ENCODE measurements around the gene SLC25A33. TPM values are rescaled to one million over a fixed set of nuclear protein-coding genes. Genes with fewer than 3 reads are reported as not detected.

SLC25A33 gene
- total and polyA plus RNA-seq, 2 of the 8 experiments (the other 6 are each of a cell fraction or from before 2014, with no cell fraction given) = 7.8 to 12.8 TPM

DNA sequence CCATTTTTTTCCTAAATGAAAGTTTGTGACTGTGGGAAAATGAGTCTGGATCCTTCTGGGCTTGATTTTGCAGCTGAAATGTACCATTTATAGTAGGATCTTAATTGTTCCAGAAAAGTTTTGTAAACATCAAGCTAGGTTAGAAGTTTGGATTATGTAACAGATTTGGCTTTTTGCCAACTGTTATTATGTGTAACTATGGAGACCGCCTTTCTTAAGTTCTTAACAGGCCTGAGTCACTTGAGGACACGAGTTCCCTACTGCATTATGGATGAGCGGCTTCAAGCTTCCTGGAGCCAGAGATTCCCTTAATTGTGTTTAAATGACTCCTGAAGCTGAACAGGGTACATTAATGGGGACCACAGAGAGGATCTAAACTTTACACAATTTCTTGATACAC lies 22.2 kb downstream of the SLC25A33 start:
- no peak for DNase-seq (ENCODE audit: low read depth in 1 of 2, low spot score in 2 of 2)
- H2AK5ac ChIP-seq (ENCODE audit: low read depth, low read length) = no peak overlapping the region
- 95% methylated on average over 3 of the region's 3 CpGs; no CpG with 5 or more reads in 1 of the 2 experiments for WGBS, 2 experiments (ENCODE audit: extremely low coverage in 1 of 2, insufficient coverage in 1 of 2, insufficient read length in 1 of 2, insufficient replicate concordance in 2 of 2, low coverage in 1 of 2, low lambda C conversion rate in 2 of 2, missing lambda C conversion rate in 1 of 2)
- H4K5ac ChIP-seq (ENCODE audit: insufficient read length, low read depth, low read length) = no peak overlapping the region
- ChIA-PET CTCF (ENCODE audit: partially characterized antibody) (no interaction called here), POLR2A (ENCODE audit: partially characterized antibody) (interaction anchor here (0.6 kb wide), 1 partner anchor 56 kb away, joined by 3 read pairs; no protein-coding TSS in a partner anchor)
- H4K91ac ChIP-seq (replicated peaks; ENCODE audit: insufficient read length, low read length) = no peak overlapping the region
- H2BK15ac ChIP-seq (ENCODE audit: low read length) = no peak overlapping the region
- peaks cover 2 to 17% of the 10 kb centered on the region in 2 experiments for H4K20me1 ChIP-seq (replicated peaks in 1 of 2; ENCODE audit: control insufficient read depth in 1 of 2, insufficient read depth in 2 of 2, low read length in 2 of 2)
- H4K8ac ChIP-seq (ENCODE audit: extremely low read depth, insufficient read depth, low read length) = no peak overlapping the region
- H3K9ac ChIP-seq (replicated peaks in 1 of 4; ENCODE audit: extremely low read depth in 1 of 4, low read depth in 3 of 4, low read length in 3 of 4) = no peak overlapping the region
- H2BK20ac ChIP-seq (ENCODE audit: low read length) = no peak overlapping the region
- no peak overlapping the region for H3K4me3 ChIP-seq (ENCODE audit: extremely low read depth in 1 of 4, insufficient read depth in 2 of 4, low read depth in 3 of 4, low read length in 4 of 4)
- H2BK12ac ChIP-seq (ENCODE audit: low read depth, low read length) = no peak overlapping the region
- no peaks in the 10 kb centered on the region for H3K9me3 ChIP-seq (ENCODE audit: insufficient read depth in 2 of 2, low read depth in 1 of 2, low read length in 1 of 2)
- H2BK120ac ChIP-seq (replicated peaks; ENCODE audit: low read depth, low read length) = no peak overlapping the region
- H3K36me3 ChIP-seq (ENCODE audit: control insufficient read depth in 2 of 4, insufficient read depth in 4 of 4, low read length in 3 of 4) = peaks cover 2 to 28% (median 14%) of the 10 kb centered on the region in 4 experiments; a peak in 7 of 8 replicates
- FAIRE-seq = no peak
- no peak overlapping the region for H2BK5ac ChIP-seq (ENCODE audit: low read depth, low read length)
- no peak overlapping the region for H3K4ac ChIP-seq (replicated peaks; ENCODE audit: insufficient read length, low read depth, low read length)
- H3K79me1 ChIP-seq (ENCODE audit: low read depth, low read length) = no peaks in the 10 kb centered on the region
- H3K27me3 ChIP-seq (replicated peaks in 1 of 4; ENCODE audit: control insufficient read depth in 3 of 4, extremely low read depth in 1 of 4, insufficient read depth in 3 of 4, low read length in 3 of 4) = peaks cover 0 to 9% (median 3%) of the 10 kb centered on the region in 4 experiments; a peak in 3 of 7 replicates
- H3K4me2 ChIP-seq (ENCODE audit: insufficient read depth in 1 of 2, low read depth in 2 of 2, low read length in 2 of 2) = no peak overlapping the region
- no peaks in the 10 kb centered on the region; the same call in 1 of the 2 replicates for H3K23me2 ChIP-seq (ENCODE audit: low read depth, low read length)
- no peak overlapping the region for H3K23ac ChIP-seq (ENCODE audit: insufficient read length)
- no peak overlapping the region for H3K18ac ChIP-seq (ENCODE audit: extremely low read depth, low read length)
- H3K4me1 ChIP-seq (replicated peaks in 1 of 4; ENCODE audit: control insufficient read depth in 3 of 4, insufficient read depth in 4 of 4, low read length in 3 of 4) = no peaks in the 10 kb centered on the region; a peak in 1 of 7 replicates
- TF ChIP-seq CTBP2 (IDR thresholded peaks at IDR 0.05; ENCODE audit: borderline replicate concordance, insufficient read depth, insufficient read length, low read length) = no peak
- no peak for TF ChIP-seq NANOG (IDR thresholded peaks at IDR 0.05; ENCODE audit: insufficient read depth, low read depth, low read length, poor library complexity, severe bottlenecking)
- TF ChIP-seq BCL11A (IDR thresholded peaks at IDR 0.05; ENCODE audit: low read depth in 2 of 2, low read length in 2 of 2) = no peak
- no peak for TF ChIP-seq KDM4A (IDR thresholded peaks at IDR 0.05; ENCODE audit: low read depth, low read length, severe bottlenecking)
- TF ChIP-seq RFX5 (IDR thresholded peaks at IDR 0.05; ENCODE audit: borderline replicate concordance, low read depth, low read length) = no peak
- TF ChIP-seq SUZ12 (IDR thresholded peaks at IDR 0.05; ENCODE audit: low read length) = no peak
- TF ChIP-seq SP2 (IDR thresholded peaks at IDR 0.05; ENCODE audit: low read length) = no peak
- TF ChIP-seq TEAD4 (IDR thresholded peaks at IDR 0.05; ENCODE audit: low read depth, low read length) = no peak
- no peaks in the 10 kb centered on the region; a peak in 1 of 4 replicates for H3K79me2 ChIP-seq (ENCODE audit: control insufficient read depth in 1 of 2, insufficient read depth in 2 of 2, low read length in 2 of 2)
- H2AFZ ChIP-seq (ENCODE audit: low read length) = no peak overlapping the region
- no peak overlapping the region for H3K14ac ChIP-seq (ENCODE audit: insufficient read length)
- H3K27ac ChIP-seq (ENCODE audit: low read depth, low read length) = no peak overlapping the region
- H3K56ac ChIP-seq (replicated peaks; ENCODE audit: insufficient read length, low read depth, low read length) = no peak overlapping the region

Measured in H1 (cell line).